GM21619 (cell line): ENCODE data around the gene SRI.

Experiments
- ATAC-seq: cut with Tn5 transposase; IDR thresholded peaks from one replicate; pipeline ENCODE4 v1.9.1; 2021; ENCODE audit not compliant: unreplicated experiment

Gene SRI

DNA sequence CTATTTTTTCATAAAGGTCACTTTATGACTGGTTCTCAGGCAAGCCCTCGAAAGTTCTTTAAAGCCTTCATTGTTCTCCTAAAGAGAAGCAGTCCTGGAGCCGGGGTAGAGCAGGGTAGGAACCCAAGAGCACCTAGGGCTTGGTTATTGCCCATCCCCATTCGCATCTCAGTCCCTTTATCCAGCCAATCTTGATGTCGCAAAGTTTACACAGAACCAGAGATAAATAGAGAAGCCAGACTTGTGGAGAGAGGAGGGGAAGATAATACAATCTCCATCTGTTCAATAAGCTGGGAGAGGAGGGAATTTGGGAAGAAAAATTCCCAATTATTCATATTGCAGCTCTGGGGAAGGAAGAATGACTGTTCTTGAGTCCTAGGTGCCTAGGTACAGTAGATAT lies 6.4 kb upstream of the SRI start:
- ATAC-seq, result no peak

GRCh38 chr7:88224601-88225275 lies 4.9 kb upstream of the SRI start:
- ATAC-seq, result no peak

DNA sequence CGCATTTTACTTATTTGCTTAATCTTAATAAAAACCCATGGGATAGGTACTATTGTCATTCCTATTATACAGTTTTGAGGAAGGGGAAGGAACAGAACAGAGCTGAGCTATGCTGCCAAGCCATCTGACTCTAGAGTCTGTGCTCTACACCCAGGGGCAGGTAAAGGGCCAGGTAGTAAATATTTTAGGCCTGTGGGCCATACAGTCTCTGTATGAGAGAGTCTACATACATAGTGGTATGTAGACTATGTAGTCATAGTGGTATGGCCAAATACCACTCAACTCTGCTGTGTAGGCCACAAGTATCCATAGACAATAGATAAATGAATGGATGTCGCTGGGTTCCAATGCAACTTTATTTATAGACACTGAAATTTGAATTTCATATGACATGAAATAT lies 3.4 kb upstream of the SRI start:
- ATAC-seq, result no peak

GRCh38 chr7:88218836-88219605 lies 817 bp downstream of the SRI start:
- ATAC-seq, result peak; percentile 30

DNA sequence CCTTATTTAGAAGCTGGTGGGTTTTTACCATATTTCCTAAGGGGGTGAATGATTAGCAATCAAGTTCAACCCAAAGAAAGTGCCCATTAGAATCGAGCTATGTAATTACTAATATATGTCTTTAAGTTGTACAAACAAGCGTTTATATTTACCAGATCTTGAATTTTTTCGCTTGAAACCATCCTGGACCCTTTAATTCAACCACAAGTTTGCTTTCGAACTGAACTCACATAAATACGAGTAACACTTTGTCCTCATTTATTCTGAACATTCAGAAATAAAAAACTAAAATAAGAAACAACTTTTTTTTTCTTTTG lies 1.5 kb downstream of the SRI start:
- ATAC-seq, result no peak

- peak; percentile 73 for ATAC-seq
Measured at GRCh38 chr7:88217675-88218428, 2.0 kb downstream of the SRI start.

GRCh38 chr7:88216276-88216675 lies 3.6 kb downstream of the SRI start:
- no peak for ATAC-seq

DNA sequence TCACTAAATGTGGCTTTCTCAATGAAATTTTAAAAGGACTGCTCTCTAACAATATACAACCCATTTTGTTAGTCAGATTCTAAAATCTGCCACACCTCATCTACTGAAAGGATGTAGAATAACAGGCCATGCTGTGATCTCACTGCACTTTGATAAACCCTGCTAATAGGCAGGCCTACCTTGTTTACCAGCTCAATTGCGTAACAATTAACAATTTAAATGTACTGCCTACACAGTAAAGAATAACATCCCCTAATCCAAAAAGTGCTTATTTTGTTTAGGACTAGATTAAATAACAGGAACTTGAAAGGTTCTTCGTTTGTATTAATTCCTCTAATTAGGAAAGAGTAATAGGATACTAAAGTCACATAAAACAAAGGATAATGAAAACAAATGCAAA lies 4.5 kb downstream of the SRI start:
- no peak for ATAC-seq

- ATAC-seq, result no peak
Measured at GRCh38 chr7:88214456-88214855, 5.4 kb downstream of the SRI start.

- no peak for ATAC-seq
Measured at GRCh38 chr7:88212918-88213317, 6.9 kb downstream of the SRI start.

DNA sequence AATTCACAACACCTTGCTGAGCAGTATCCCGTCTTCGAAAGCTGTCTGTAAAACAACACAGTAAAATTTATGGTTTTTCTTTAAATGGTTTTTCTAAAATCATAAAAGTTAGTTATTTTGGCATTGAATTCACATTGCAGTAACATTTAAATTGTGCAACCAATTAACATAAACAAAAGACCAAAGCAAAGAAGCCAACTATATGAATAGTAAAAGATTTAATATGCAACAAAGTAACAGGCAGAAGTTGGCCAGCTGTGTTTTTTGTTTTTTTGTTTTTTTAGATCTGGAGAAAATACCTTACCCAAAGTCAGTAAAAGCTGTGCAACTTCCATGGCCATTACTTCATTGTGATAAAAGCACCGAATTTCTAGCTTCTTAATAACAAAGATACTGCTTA lies 11.3 kb downstream of the SRI start:
- ATAC-seq, result no peak

DNA sequence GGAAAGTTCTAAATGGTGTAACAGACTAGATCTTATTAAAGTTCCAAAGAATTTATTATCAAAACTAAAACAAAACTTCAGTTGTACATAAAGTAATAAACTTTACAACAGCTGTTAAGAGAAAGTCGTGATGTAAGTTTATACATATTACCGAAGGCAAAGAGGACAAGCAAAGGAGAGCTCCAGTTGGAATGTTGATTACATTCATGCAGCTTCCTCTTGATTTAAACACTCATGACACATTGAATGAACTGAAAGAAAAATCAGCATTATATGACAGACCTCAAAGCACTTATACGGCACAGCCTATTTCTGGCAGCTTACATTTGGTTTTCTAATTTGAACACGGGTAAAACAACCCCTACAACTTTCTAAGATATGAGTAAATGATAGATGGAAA lies 13.6 kb downstream of the SRI start:
- ATAC-seq, result no peak

GRCh38 chr7:88205179-88205578 lies 14.7 kb downstream of the SRI start:
- no peak for ATAC-seq

DNA sequence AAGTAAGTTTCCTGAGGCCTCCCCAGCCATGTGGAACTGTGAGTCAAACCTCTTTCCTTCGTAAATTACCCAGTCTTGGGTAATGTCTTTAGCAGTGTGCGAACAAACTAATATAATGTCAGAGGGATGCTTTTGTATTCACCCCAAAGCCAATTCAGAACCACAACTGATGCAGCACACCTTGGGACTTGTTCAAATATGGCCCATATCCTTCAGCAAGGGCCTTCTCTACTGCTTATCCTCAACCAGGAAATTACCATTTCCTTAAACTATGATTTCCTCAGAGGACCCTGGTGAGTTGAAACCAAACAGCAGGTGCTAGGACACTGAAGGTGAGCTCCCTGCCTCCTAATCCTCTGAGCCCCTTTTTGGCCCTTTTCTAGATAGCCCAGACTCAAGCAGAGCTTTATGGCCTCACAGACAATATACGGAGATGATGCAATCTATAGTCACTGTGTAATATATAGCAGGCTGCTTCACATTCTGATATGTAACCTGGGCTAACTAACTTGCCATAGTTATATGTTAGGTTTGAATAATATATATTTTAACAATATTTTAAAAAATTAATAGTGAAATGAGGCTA lies 15.2 kb downstream of the SRI start:
- no peak for ATAC-seq

GRCh38 chr7:88203401-88203800 lies 16.4 kb downstream of the SRI start:
- no peak for ATAC-seq

DNA sequence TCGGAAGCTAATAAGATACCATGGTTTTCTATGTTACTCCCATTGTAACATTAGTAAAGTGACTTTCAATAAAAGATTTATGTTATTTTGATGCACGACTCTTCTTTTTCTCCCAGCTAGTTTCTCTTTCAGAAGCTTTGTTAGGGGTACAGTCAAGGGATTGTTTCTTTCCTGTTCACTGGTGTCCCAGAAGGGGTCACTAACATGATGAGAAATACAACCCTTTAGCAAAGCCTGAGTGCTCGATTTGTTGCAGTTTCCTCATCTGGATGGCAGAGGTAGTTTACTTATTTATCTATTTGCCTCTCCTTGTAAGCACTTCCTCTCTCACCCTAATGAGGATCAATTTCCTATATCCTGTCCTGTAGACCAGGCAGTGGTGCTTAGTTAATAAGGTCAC lies 17.0 kb downstream of the SRI start:
- peak; percentile 48 for ATAC-seq

- ATAC-seq, result no peak
Measured at GRCh38 chr7:88202278-88202677, 17.6 kb downstream of the SRI start.

DNA sequence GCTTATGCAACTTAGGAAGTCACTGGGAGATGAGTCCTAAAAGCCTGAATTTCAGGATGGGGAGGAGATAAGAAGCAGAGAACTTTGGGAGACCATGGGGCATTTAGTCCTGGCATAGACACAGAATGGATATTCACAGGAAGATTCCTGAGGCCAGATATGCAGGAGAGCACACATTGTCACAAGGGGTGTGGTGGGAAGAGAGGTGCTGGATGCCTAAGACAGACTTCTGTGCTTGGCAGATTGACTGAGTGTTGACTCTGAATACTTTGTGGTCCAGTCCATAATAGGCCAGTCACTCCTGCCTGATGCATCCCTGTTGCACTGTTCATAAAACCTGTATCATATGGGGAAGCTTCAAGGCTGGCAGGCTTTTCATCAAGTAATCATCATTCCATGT lies 18.5 kb downstream of the SRI start:
- no peak for ATAC-seq

- no peak for ATAC-seq
Measured at GRCh38 chr7:88200789-88201188, 19.0 kb downstream of the SRI start.

- no peak for ATAC-seq
Measured at GRCh38 chr7:88200261-88200660, 19.6 kb downstream of the SRI start.

DNA sequence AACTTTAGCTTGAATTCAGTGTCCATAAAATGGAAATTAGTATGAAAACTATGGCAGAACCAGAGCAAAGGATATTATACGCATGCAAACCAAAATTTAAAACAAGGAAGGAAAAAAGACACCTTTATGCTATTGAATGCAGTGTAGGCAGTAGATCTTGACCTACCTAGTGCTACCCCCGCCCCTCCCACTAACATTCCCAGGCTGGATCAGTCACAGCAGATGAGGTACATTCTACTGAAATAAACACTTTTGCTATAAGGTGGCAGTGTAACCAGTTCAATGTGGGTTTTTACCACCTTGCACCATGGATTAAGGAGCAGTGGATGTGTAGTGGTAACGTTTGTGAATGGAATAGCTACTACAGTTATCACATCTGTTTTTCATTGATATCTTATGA lies 27.9 kb downstream of the SRI start:
- no peak for ATAC-seq

GRCh38 chr7:88185650-88186049 lies 34.2 kb downstream of the SRI start:
- ATAC-seq, result no peak
